Measurements from ENCODE around the gene DEFB108B. TPM values are rescaled to one million over a fixed set of nuclear protein-coding genes. Genes with fewer than 3 reads are reported as not detected.
"Not testable (repeated sequence)": the region's sequence is repeated elsewhere in the genome, so short reads cannot be mapped to it uniquely, and the experiment has no call there.

Gene DEFB108B
- total RNA-seq, 1 experiment from 2014 or later, result not detected

- not testable (repeated sequence) for DNase-seq; H3K27ac ChIP-seq; H3K27me3 ChIP-seq; H3K9me3 ChIP-seq (replicated peaks); H3K36me3 ChIP-seq; H3K4me3 ChIP-seq; H3K4me1 ChIP-seq
These were observed 34.2 kb downstream of the DEFB108B start for GRCh38 chr11:71867209-71867608.

- H3K27me3 ChIP-seq; H3K36me3 ChIP-seq; H3K4me3 ChIP-seq; H3K27ac ChIP-seq; DNase-seq; H3K4me1 ChIP-seq; H3K9me3 ChIP-seq (replicated peaks): not testable (repeated sequence)
These were observed 36.9 kb downstream of the DEFB108B start for GRCh38 chr11:71869931-71870330.

GRCh38 chr11:71870661-71871060 lies 37.7 kb downstream of the DEFB108B start:
- H3K9me3 ChIP-seq (replicated peaks); H3K27me3 ChIP-seq; H3K36me3 ChIP-seq; H3K4me1 ChIP-seq; H3K4me3 ChIP-seq; DNase-seq; H3K27ac ChIP-seq: not testable (repeated sequence)

GRCh38 chr11:71876262-71876661 lies 43.3 kb downstream of the DEFB108B start:
- H3K27me3 ChIP-seq; H3K36me3 ChIP-seq; H3K9me3 ChIP-seq (replicated peaks); H3K27ac ChIP-seq; H3K4me1 ChIP-seq; DNase-seq; H3K4me3 ChIP-seq: not testable (repeated sequence)

- H3K36me3 ChIP-seq; H3K27me3 ChIP-seq; DNase-seq; H3K9me3 ChIP-seq (replicated peaks); H3K4me1 ChIP-seq; H3K27ac ChIP-seq; H3K4me3 ChIP-seq: not testable (repeated sequence)
These were observed 45.1 kb downstream of the DEFB108B start, which contains the start of gene DEFB131B for GRCh38 chr11:71878059-71878458. TSS of gene DEFB131B (plus strand) at chr11:71878453. CDS start at chr11:71878453, 0 bp downstream.

- not testable (repeated sequence) for H3K27me3 ChIP-seq, DNase-seq
These were observed 52.8 kb downstream of the DEFB108B start for GRCh38 chr11:71885806-71886205.

More at GRCh38 chr11:71885806-71886205, 52.8 kb downstream of the DEFB108B start:
- H3K4me3 ChIP-seq; H3K36me3 ChIP-seq; H3K4me1 ChIP-seq; H3K9me3 ChIP-seq (replicated peaks); H3K27ac ChIP-seq: not testable (repeated sequence)

Other genes starting within 250 kb of the DEFB108B start
- not detected in 2 replicates for gene DEFB131B, start 45.3 kb downstream of the DEFB108B start, total RNA-seq (2014; rRNA removed; shearing (Covaris generic))
- gene XNDC1N, start 95.4 kb downstream of the DEFB108B start, total RNA-seq (2014; rRNA removed; shearing (Covaris generic)), result 6.5 and 10.2 TPM in 2 replicates
- gene RNF121, start 95.8 kb downstream of the DEFB108B start, total RNA-seq (2014; rRNA removed; shearing (Covaris generic)), result 29.1 and 34.6 TPM in 2 replicates
- gene IL18BP, start 165.7 kb downstream of the DEFB108B start, total RNA-seq (2014; rRNA removed; shearing (Covaris generic)), result 3.6 and 5.5 TPM in 2 replicates
- gene NUMA1, start 247.3 kb downstream of the DEFB108B start, total RNA-seq (2014; rRNA removed; shearing (Covaris generic)), result 154 and 162 TPM in 2 replicates
- 3.9 and 5.8 TPM in 2 replicates for gene LRRC51, start 247.7 kb downstream of the DEFB108B start, total RNA-seq (2014; rRNA removed; shearing (Covaris generic))